Measurements from ENCODE around the gene KDM4B.

The KDM4B gene

DNA sequence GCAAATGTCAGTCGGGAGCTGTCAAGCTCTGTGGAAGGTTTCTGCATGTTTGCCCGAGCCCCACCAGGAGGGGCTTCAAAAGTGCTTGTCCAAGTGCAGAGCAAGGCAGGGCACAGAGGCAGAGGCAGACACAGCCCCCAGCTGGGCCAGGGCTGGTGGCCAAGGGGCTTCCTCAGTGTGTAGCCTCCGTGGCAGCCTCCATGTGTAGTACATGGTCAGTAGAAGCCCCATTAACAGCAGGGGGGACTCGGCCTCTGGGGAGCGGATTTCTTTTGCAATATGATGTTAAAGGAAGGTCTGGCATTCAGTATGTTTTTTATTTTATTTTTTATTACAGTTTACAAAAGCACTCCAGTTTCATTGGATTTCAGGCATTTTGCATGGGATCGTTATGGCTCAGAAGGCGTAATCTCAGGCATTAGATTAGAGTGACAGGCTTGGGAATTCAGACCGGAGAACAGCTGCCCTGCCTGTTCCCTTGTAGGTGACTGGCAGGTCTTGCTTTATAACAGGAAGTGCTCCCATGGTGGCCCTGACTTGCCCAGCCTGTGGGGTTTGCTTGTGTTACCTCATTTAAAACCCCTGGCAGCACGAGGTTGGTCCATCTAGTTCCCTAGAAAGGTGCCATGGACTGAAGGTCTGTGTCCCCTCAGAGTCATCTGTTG is 129.2 kb downstream of the KDM4B start:
- no peak for DNase-seq (ENCODE audit: low read depth, low spot score)
- ChIA-PET POLR2A (no interaction called here), CTCF (interaction anchor here (1.3 kb wide), 1 partner anchor 50 kb away, joined by 3 read pairs; no protein-coding TSS in a partner anchor)
- TF ChIP-seq, protein P1, sequence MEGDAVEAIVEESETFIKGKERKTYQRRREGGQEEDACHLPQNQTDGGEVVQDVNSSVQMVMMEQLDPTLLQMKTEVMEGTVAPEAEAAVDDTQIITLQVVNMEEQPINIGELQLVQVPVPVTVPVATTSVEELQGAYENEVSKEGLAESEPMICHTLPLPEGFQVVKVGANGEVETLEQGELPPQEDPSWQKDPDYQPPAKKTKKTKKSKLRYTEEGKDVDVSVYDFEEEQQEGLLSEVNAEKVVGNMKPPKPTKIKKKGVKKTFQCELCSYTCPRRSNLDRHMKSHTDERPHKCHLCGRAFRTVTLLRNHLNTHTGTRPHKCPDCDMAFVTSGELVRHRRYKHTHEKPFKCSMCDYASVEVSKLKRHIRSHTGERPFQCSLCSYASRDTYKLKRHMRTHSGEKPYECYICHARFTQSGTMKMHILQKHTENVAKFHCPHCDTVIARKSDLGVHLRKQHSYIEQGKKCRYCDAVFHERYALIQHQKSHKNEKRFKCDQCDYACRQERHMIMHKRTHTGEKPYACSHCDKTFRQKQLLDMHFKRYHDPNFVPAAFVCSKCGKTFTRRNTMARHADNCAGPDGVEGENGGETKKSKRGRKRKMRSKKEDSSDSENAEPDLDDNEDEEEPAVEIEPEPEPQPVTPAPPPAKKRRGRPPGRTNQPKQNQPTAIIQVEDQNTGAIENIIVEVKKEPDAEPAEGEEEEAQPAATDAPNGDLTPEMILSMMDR (IDR thresholded peaks at IDR 0.05; ENCODE audit: insufficient read depth, low read length, missing control alignments), result no peak
- H3K4me3 ChIP-seq (ENCODE audit: low read depth, low read length), result no peak overlapping the region

DNA sequence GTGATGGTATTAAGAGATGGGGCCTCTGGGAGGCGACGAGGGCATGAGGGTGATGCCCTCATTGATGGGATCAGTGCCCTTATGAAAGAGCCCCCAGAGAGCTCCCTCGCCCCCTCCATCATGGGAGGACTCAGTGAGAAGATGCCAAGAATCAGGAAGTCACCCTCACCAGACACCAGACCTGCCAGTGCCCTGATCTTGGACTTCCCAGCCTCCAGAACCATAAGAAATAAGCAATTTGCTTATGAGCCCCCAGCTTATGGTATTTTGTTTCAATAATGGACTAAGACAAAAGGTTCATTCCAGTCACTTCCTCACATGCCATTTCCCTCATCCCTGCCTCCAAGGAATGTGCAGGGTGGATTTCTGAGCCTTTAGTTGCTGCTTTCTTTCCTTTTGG is 129.7 kb downstream of the KDM4B start:
- DNase-seq (ENCODE audit: low read depth, low spot score), result no peak
- CTCF ChIA-PET, result interaction anchor here (1.3 kb wide), 1 partner anchor 51 kb away, joined by 3 read pairs; no protein-coding TSS in a partner anchor
- TF ChIP-seq, protein P1 (IDR thresholded peaks at IDR 0.05; ENCODE audit: insufficient read depth, low read length, missing control alignments), result no peak
- POLR2A ChIA-PET, result no interaction called here
- no peak overlapping the region for H3K4me3 ChIP-seq (ENCODE audit: low read depth, low read length)

DNA sequence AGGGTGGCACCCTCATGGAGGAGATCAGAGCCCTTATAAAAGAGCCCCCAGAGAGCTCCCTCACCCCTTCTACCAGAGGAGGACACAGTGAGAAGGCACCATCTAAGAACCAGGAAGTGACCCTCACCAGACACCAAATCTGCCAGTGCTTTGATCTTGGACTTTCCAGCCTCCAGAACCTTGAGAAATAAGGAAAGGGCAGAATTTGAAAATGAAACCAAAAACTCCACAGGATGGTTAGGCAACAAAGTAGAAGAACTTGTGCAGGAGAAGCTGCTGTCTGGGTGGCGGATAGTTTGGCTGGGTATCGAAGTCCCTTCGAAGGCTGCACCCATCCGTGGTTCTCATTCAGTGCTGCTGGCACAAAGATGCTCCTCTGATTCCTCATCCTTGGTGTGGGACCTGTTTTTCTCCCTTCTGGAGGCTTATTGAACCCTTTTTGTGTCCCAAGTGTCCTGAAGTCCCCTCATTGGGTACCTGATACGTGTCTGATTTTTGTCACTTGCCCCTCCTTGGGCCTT is 130.8 kb downstream of the KDM4B start:
- no peak overlapping the region for H3K4me3 ChIP-seq (ENCODE audit: low read depth, low read length)
- POLR2A ChIA-PET, result no interaction called here
- CTCF ChIA-PET, result no interaction called here
- no peak for DNase-seq (ENCODE audit: low read depth, low spot score)
- TF ChIP-seq, protein P1 (IDR thresholded peaks at IDR 0.05; ENCODE audit: insufficient read depth, low read length, missing control alignments), result no peak

DNA sequence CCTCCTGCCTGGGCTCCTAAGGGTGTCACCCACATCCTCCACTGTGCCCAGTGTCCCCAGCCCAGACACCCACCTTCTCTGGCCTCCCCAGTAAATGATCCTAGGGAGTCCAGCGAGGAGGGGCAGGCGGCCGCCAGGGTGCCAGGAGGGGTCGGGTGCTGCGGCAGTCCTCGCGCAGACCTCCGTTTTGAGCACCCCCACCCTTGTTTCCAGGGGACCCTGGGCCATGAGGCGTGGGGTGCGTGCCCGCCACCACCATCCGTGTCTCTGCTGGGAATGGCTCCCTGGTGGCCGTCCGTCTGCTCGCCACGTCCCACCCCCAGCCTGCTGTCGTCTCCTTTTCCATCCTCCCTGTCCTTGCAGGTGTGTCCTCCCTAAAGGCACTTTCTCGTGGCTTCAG is 133.0 kb downstream of the KDM4B start:
- no peak for DNase-seq (ENCODE audit: low read depth, low spot score)
- no peak overlapping the region for H3K4me3 ChIP-seq (ENCODE audit: low read depth, low read length)
- ChIA-PET CTCF (no interaction called here), POLR2A (no interaction called here)
- TF ChIP-seq, protein P1 (IDR thresholded peaks at IDR 0.05; ENCODE audit: insufficient read depth, low read length, missing control alignments), result no peak

DNA sequence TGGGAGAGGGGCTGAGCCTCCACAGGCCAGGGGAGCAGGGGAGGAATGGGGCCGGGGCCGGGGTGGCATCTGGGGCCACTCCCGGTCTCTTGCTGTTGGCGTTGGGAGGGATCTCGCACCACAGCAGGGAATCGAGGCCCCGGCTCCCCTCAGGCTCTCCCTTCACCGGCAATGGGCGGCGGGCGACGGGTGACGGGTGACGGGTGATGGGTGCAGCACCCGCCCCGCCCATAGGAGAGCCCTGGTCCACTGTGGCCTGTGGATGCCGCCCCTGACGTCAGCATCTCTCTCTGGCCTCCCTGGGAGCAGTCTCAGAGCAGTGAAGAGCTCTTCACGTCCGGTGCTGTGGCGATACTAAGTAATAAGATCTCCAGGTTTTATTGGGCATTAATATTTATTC is 133.6 kb downstream of the KDM4B start:
- CTCF ChIA-PET, result no interaction called here
- no peak overlapping the region for H3K4me3 ChIP-seq (ENCODE audit: low read depth, low read length)
- POLR2A ChIA-PET, result no interaction called here
- no peak for DNase-seq (ENCODE audit: low read depth, low spot score)
- TF ChIP-seq, protein P1 (IDR thresholded peaks at IDR 0.05; ENCODE audit: insufficient read depth, low read length, missing control alignments), result no peak

DNA sequence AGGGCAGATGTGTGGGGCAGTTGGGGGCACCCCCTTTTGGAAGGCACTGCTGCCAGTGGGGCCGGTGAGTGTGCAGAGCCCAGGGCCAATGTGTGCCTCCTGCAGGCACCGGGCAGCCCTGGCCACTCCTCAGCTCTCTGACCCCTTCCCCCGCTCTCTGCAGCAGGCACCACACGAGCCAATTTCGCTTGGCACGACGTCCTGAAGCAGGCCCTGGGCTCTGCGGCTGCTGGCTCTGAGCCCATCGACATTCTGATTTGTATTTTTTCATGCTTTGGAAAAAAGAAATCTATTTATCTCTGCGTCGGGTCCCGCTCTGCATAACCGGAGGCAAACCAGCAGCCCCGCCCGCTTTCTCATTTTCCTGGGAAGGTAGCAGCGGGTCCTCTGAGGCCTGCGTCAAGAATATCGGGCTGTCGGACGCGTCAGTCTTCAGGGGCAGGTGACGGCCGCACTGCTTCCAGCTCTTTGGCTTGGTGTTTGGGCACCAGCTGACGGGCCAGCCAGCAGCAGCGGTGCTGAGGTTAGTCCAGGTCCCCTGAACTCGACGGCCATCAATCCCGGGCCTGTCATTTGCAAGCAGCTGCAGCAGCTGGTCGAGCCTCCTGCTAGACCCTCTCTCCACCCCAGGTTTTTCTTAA is 134.3 kb downstream of the KDM4B start:
- POLR2A ChIA-PET, result no interaction called here
- DNase-seq (ENCODE audit: low read depth, low spot score), result no peak
- CTCF ChIA-PET, result interaction anchor here (1.1 kb wide), 1 partner anchor 55 kb away, joined by 3 read pairs; no protein-coding TSS in a partner anchor
- no peak overlapping the region for H3K4me3 ChIP-seq (ENCODE audit: low read depth, low read length)
- TF ChIP-seq, protein P1 (IDR thresholded peaks at IDR 0.05; ENCODE audit: insufficient read depth, low read length, missing control alignments), result no peak

All from AG04449 (cell line).